WTC11 (cell line): ENCODE measurements around the gene ADARB2.

Source experiments
- ELF4 ChIP-seq: sonication (generic); formaldehyde crosslinking; IDR thresholded peaks from 2 replicates; pipeline ENCODE4 v1.8.1; 2022; ENCODE audit warnings: low read depth, mild to moderate bottlenecking, moderate library complexity, missing genetic modification reagents
- GABPB1 ChIP-seq: sonication (generic); formaldehyde crosslinking; IDR thresholded peaks from 2 replicates; pipeline ENCODE4 v1.8.1; 2023; ENCODE audit warnings: mild to moderate bottlenecking, missing genetic modification reagents
- ZNF121 ChIP-seq: sonication (generic); formaldehyde crosslinking; IDR thresholded peaks from 2 replicates; pipeline ENCODE4 v1.8.0; 2023; ENCODE audit warnings: missing genetic modification reagents
- ZNF263 ChIP-seq: sonication (generic); formaldehyde crosslinking; IDR thresholded peaks from 2 replicates; pipeline ENCODE4 v1.8.1; 2022; ENCODE audit warnings: low read depth, mild to moderate bottlenecking, moderate library complexity, missing genetic modification reagents
- ZNF396 ChIP-seq: fragments of 250-450 bp; sonication (Bioruptor Pico); IDR thresholded peaks from 2 replicates; pipeline ENCODE4 v1.8.0; 2021; ENCODE audit warnings: mild to moderate bottlenecking, moderate library complexity, borderline replicate concordance
- ZNF423 ChIP-seq: fragments of 250-450 bp; sonication (Bioruptor Pico); IDR thresholded peaks from 2 replicates; pipeline ENCODE4 v2.1.2; 2022; ENCODE audit warnings: mild to moderate bottlenecking, moderate library complexity
- TF ChIP-seq, protein P1 (sequence below): fragments of 200-600 bp; IDR thresholded peaks from 2 replicates; pipeline ENCODE4 v1.8.0; 2022; ENCODE audit warnings: antibody characterized with exemption
- TF ChIP-seq, protein P2 (sequence below): sonication (generic); formaldehyde crosslinking; conservative IDR thresholded peaks from 2 replicates; pipeline ENCODE4 v1.8.1; 2022; ENCODE audit warnings: mild to moderate bottlenecking, missing genetic modification reagents
- TF ChIP-seq, protein P3 (sequence below): sonication (generic); formaldehyde crosslinking; IDR thresholded peaks from 2 replicates; pipeline ENCODE4 v1.8.0; 2023; ENCODE audit warnings: missing genetic modification reagents, mild to moderate bottlenecking, borderline replicate concordance
- TF ChIP-seq, protein P4 (sequence below): sonication (generic); formaldehyde crosslinking; IDR thresholded peaks from 2 replicates; pipeline ENCODE4 v1.8.1; 2022; ENCODE audit warnings: low read depth, missing genetic modification reagents, borderline replicate concordance
- TF ChIP-seq, protein P5 (sequence below): sonication (generic); formaldehyde crosslinking; IDR thresholded peaks from 2 replicates; pipeline ENCODE4 v1.8.1; 2022; ENCODE audit warnings: mild to moderate bottlenecking, missing genetic modification reagents, moderate library complexity, borderline replicate concordance
- TF ChIP-seq, protein P6 (sequence below): fragments of 250-450 bp; sonication (Bioruptor Pico); IDR thresholded peaks from 2 replicates; pipeline ENCODE4 v1.9.0; 2021; ENCODE audit warnings: mild to moderate bottlenecking, borderline replicate concordance

DNA sequence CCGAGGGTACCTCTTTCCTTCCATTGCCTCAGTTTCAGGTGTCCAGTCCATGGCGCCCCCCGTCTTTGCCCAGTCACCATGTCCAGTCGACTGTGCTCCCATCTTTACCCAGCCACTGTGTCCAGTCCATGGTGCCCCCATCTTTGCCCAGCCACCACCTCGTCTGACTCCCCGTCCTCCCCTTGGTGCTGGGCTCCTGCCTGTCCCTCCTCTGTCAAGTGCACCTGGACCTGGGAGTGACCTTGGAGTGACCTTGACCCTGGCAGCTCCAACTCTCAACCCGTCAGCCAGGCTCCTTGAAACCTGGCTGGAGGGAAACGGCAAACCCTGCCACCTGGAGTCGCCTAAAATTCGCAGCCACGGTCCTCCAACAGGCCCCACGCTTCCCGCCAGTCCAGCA, 180.2 kb downstream of the ADARB2 start:
- TF ChIP-seq, protein P1, sequence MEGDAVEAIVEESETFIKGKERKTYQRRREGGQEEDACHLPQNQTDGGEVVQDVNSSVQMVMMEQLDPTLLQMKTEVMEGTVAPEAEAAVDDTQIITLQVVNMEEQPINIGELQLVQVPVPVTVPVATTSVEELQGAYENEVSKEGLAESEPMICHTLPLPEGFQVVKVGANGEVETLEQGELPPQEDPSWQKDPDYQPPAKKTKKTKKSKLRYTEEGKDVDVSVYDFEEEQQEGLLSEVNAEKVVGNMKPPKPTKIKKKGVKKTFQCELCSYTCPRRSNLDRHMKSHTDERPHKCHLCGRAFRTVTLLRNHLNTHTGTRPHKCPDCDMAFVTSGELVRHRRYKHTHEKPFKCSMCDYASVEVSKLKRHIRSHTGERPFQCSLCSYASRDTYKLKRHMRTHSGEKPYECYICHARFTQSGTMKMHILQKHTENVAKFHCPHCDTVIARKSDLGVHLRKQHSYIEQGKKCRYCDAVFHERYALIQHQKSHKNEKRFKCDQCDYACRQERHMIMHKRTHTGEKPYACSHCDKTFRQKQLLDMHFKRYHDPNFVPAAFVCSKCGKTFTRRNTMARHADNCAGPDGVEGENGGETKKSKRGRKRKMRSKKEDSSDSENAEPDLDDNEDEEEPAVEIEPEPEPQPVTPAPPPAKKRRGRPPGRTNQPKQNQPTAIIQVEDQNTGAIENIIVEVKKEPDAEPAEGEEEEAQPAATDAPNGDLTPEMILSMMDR = no peak
- TF ChIP-seq ZNF396 (no peak), ZNF121 (CRISPR knock-in tag) (no peak), ZNF423 (CRISPR knock-in tag) (no peak), ELF4 (no peak), GABPB1 (CRISPR knock-in tag) (no peak), ZNF263 (no peak)
- TF ChIP-seq, protein P2, sequence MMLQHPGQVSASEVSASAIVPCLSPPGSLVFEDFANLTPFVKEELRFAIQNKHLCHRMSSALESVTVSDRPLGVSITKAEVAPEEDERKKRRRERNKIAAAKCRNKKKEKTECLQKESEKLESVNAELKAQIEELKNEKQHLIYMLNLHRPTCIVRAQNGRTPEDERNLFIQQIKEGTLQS (CRISPR knock-in tag) = no peak
- TF ChIP-seq, protein P3, sequence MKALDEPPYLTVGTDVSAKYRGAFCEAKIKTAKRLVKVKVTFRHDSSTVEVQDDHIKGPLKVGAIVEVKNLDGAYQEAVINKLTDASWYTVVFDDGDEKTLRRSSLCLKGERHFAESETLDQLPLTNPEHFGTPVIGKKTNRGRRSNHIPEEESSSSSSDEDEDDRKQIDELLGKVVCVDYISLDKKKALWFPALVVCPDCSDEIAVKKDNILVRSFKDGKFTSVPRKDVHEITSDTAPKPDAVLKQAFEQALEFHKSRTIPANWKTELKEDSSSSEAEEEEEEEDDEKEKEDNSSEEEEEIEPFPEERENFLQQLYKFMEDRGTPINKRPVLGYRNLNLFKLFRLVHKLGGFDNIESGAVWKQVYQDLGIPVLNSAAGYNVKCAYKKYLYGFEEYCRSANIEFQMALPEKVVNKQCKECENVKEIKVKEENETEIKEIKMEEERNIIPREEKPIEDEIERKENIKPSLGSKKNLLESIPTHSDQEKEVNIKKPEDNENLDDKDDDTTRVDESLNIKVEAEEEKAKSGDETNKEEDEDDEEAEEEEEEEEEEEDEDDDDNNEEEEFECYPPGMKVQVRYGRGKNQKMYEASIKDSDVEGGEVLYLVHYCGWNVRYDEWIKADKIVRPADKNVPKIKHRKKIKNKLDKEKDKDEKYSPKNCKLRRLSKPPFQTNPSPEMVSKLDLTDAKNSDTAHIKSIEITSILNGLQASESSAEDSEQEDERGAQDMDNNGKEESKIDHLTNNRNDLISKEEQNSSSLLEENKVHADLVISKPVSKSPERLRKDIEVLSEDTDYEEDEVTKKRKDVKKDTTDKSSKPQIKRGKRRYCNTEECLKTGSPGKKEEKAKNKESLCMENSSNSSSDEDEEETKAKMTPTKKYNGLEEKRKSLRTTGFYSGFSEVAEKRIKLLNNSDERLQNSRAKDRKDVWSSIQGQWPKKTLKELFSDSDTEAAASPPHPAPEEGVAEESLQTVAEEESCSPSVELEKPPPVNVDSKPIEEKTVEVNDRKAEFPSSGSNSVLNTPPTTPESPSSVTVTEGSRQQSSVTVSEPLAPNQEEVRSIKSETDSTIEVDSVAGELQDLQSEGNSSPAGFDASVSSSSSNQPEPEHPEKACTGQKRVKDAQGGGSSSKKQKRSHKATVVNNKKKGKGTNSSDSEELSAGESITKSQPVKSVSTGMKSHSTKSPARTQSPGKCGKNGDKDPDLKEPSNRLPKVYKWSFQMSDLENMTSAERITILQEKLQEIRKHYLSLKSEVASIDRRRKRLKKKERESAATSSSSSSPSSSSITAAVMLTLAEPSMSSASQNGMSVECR (CRISPR knock-in tag) = no peak
- TF ChIP-seq, protein P4, sequence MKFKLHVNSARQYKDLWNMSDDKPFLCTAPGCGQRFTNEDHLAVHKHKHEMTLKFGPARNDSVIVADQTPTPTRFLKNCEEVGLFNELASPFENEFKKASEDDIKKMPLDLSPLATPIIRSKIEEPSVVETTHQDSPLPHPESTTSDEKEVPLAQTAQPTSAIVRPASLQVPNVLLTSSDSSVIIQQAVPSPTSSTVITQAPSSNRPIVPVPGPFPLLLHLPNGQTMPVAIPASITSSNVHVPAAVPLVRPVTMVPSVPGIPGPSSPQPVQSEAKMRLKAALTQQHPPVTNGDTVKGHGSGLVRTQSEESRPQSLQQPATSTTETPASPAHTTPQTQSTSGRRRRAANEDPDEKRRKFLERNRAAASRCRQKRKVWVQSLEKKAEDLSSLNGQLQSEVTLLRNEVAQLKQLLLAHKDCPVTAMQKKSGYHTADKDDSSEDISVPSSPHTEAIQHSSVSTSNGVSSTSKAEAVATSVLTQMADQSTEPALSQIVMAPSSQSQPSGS = no peak
- TF ChIP-seq, protein P5, sequence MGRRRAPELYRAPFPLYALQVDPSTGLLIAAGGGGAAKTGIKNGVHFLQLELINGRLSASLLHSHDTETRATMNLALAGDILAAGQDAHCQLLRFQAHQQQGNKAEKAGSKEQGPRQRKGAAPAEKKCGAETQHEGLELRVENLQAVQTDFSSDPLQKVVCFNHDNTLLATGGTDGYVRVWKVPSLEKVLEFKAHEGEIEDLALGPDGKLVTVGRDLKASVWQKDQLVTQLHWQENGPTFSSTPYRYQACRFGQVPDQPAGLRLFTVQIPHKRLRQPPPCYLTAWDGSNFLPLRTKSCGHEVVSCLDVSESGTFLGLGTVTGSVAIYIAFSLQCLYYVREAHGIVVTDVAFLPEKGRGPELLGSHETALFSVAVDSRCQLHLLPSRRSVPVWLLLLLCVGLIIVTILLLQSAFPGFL (CRISPR knock-in tag) = no peak
- TF ChIP-seq, protein P6, sequence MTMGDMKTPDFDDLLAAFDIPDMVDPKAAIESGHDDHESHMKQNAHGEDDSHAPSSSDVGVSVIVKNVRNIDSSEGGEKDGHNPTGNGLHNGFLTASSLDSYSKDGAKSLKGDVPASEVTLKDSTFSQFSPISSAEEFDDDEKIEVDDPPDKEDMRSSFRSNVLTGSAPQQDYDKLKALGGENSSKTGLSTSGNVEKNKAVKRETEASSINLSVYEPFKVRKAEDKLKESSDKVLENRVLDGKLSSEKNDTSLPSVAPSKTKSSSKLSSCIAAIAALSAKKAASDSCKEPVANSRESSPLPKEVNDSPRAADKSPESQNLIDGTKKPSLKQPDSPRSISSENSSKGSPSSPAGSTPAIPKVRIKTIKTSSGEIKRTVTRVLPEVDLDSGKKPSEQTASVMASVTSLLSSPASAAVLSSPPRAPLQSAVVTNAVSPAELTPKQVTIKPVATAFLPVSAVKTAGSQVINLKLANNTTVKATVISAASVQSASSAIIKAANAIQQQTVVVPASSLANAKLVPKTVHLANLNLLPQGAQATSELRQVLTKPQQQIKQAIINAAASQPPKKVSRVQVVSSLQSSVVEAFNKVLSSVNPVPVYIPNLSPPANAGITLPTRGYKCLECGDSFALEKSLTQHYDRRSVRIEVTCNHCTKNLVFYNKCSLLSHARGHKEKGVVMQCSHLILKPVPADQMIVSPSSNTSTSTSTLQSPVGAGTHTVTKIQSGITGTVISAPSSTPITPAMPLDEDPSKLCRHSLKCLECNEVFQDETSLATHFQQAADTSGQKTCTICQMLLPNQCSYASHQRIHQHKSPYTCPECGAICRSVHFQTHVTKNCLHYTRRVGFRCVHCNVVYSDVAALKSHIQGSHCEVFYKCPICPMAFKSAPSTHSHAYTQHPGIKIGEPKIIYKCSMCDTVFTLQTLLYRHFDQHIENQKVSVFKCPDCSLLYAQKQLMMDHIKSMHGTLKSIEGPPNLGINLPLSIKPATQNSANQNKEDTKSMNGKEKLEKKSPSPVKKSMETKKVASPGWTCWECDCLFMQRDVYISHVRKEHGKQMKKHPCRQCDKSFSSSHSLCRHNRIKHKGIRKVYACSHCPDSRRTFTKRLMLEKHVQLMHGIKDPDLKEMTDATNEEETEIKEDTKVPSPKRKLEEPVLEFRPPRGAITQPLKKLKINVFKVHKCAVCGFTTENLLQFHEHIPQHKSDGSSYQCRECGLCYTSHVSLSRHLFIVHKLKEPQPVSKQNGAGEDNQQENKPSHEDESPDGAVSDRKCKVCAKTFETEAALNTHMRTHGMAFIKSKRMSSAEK = no peak
